HG03558 (cell line): ENCODE results near the gene PCDHGB2.

Experiments
- ATAC-seq: cut with Tn5 transposase; IDR thresholded peaks from one replicate; pipeline ENCODE4 v1.9.1; 2021; ENCODE audit warnings: moderate number of reproducible peaks; ENCODE audit not compliant: unreplicated experiment; ENCODE audit errors: extremely low read depth

The PCDHGB2 gene

GRCh38 chr5:141409598-141410306 lies 50.0 kb downstream of the PCDHGB2 start:
- no peak for ATAC-seq

- no peak for ATAC-seq
These were observed 51.8 kb downstream of the PCDHGB2 start for GRCh38 chr5:141411575-141411974.
